BLaER1 treated with 17β-estradiol and CSF1 and Interleukin-3, amounts not matched to agents 10 nM and 100 nM (cell line): ENCODE measurements around the gene KLHL35.

Experiments
- H3K27ac ChIP-seq, 11 experiments: shearing (Covaris generic); formaldehyde crosslinking; 2 replicates each; pipeline ENCODE4 v1.8.1; 2022
- H3K27me3 ChIP-seq, 11 experiments: shearing (Covaris generic); formaldehyde crosslinking; 2 replicates each; pipeline ENCODE4 v1.8.1; 2022
- H3K36me3 ChIP-seq, 11 experiments: shearing (Covaris generic); formaldehyde crosslinking; 2 replicates each; pipeline ENCODE4 v1.8.1; 2022
- H3K4me1 ChIP-seq, 10 experiments: shearing (Covaris generic); formaldehyde crosslinking; 2 replicates each; pipeline ENCODE4 v1.8.1; 2022
- H3K4me2 ChIP-seq, 11 experiments: shearing (Covaris generic); formaldehyde crosslinking; 2 replicates each; pipeline ENCODE4 v1.8.1; 2022
- H3K4me3 ChIP-seq, 10 experiments: shearing (Covaris generic); formaldehyde crosslinking; 2 replicates each; pipeline ENCODE4 v1.8.1; 2022
- H3K9ac ChIP-seq, 11 experiments: shearing (Covaris generic); formaldehyde crosslinking; 2 replicates each; pipeline ENCODE4 v1.8.1; 2022
- H3K9me3 ChIP-seq, 11 experiments: shearing (Covaris generic); formaldehyde crosslinking; replicated peaks in 1 of 11; 2 replicates each; pipeline ENCODE4 v1.8.1; 2022
- H4K20me1 ChIP-seq, 11 experiments: shearing (Covaris generic); formaldehyde crosslinking; 2 replicates each; pipeline ENCODE4 v1.8.1; 2022
- Cebpa-rat ChIP-seq, 11 experiments: shearing (Covaris generic); IDR thresholded peaks; 2 replicates each; pipeline ENCODE4 v1.8.1; 2022

The KLHL35 gene

DNA sequence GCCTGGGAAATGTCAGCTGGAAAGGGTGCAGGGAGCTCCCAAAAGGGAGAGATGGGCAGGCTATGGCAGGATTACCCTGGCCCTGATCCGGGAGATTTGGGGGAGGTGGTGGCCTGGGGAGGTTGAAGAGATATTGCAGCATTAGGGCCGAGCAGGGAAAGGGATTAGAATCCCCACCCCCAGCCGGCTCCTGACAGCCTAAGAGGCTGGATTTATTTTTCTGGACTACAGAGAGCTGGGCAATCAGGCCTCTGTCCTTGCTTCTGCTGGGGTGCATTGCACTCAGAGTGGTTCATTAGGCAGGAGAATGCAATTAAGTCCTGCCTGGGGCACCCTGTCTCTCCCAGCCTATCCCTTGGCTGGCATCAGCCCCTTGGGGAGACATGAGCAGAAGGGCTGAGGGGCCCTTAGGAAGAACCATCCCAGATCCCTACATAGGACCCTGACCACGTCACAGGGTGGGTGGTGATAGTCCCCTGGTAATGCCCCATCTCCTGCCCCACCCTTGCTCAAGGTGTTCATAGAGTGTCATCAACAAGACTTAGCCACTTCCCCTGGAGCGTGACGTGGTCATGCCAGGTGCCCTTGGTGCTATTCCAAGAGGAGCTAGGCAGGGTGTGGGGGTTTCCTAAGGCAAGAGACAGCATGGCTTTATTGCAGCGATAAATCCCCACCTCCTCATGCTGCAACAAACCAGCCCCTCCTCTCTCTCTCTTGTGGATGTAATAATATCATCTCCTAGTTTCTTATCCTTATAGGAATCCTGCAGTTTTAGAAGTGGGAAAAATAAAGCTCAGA lies 38.4 kb upstream of the KLHL35 start:
- no peaks in the 10 kb centered on the region; a peak in 1 of 22 replicates for H3K36me3 ChIP-seq
- no peak overlapping the region; a peak in 1 of 22 replicates for H3K9ac ChIP-seq
- no peaks in the 10 kb centered on the region for H3K27me3 ChIP-seq

DNA sequence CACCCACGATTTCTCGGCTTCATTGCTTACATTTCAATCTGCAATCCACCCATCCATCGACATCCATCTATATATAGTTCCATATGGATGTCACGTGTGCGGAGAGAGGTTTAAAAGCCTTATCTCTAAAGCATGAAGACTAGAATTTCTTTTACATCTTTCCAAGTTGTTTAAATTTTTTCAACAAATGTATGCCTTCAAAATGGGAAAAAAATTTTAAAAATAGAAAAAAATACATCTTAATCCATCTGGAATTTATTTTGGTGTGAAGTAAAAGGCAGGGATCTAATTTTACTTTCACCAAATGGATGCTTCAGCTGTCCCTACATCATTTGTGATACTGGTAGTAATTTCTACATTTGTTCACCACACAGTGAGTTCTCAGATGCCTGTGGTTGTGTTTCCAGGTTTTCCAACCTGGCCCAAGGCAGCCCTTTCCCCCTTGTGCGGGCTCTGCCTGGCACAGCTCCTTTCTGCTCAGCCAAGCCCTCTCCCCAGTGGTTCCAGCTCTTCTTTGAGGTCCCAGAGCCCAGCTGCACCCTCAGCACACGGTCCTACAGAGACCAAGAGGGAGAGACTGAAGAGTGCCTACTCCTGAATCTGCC lies 37.6 kb upstream of the KLHL35 start:
- Histone ChIP-seq H3K4me2 (peak overlapping the region in 3 of 11 experiments; percentile 35 to 63 (median 62); a peak in 7 of 22 replicates), H3K27me3 (no peaks in the 10 kb centered on the region), H4K20me1 (peaks cover 0 to 3% (median 0%) of the 10 kb centered on the region in 11 experiments; a peak in 1 of 22 replicates), H3K27ac (no peak overlapping the region), H3K9me3 (no peaks in the 10 kb centered on the region), H3K9ac (no peak overlapping the region; a peak in 1 of 22 replicates), H3K4me1 (peaks cover 34 to 71% (median 66%) of the 10 kb centered on the region in 10 experiments), H3K4me3 (no peak overlapping the region), H3K36me3 (no peaks in the 10 kb centered on the region; a peak in 1 of 22 replicates)
- no peak for TF ChIP-seq Cebpa-rat (IDR thresholded peaks at IDR 0.05)

More for the DNA sequence above, 38.4 kb upstream of the KLHL35 start:
- Histone ChIP-seq H3K9me3 (no peaks in the 10 kb centered on the region), H4K20me1 (no peaks in the 10 kb centered on the region), H3K4me2 (no peak overlapping the region; a peak in 2 of 22 replicates), H3K4me1 (peaks cover 38 to 77% (median 69%) of the 10 kb centered on the region in 10 experiments), H3K4me3 (no peak overlapping the region), H3K27ac (no peak overlapping the region)
- no peak for TF ChIP-seq Cebpa-rat (IDR thresholded peaks at IDR 0.05)

DNA sequence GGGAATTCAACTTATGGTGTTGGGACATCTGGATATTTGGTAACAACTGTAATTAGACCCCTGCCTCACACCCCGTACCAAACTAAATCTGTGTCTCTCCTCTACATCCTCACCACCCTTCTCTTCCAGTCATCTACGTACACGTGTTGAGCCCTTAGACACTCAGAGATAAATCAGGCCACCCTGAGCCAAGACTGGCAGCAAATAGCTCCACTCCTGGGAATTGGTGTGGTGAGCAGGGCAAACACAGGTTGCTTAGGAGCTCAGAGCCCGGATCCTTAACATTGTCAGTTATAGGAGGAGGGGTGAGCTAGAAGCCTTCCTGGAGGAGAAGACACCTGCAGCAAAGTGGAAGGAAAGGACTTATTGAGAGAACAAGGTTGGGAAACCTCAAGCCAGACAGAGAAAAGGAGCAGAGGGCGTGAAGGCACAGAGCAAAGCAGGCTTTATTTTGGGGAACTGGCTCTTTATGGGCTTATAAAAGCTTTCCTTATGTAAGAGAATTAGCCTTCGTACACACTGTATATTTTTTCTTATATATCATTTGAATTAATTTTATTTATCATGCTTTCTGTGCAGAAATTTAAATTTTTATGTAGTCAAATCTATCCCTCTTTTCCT lies 36.9 kb upstream of the KLHL35 start:
- Histone ChIP-seq H4K20me1 (peaks cover 0 to 10% (median 0%) of the 10 kb centered on the region in 11 experiments; a peak in 1 of 22 replicates), H3K4me2 (peak overlapping the region in 9 of 11 experiments; percentile 33 to 63 (median 43); a peak in 17 of 22 replicates), H3K27me3 (no peaks in the 10 kb centered on the region), H3K9ac (no peak overlapping the region; a peak in 1 of 22 replicates), H3K36me3 (no peaks in the 10 kb centered on the region; a peak in 1 of 22 replicates), H3K4me1 (peaks cover 27 to 64% (median 59%) of the 10 kb centered on the region in 10 experiments), H3K27ac (no peak overlapping the region), H3K9me3 (no peaks in the 10 kb centered on the region), H3K4me3 (no peak overlapping the region)
- no peak for TF ChIP-seq Cebpa-rat (IDR thresholded peaks at IDR 0.05)

GRCh38 chr11:75468534-75469340 lies 35.7 kb upstream of the KLHL35 start:
- no peak for TF ChIP-seq Cebpa-rat (IDR thresholded peaks at IDR 0.05)
- no peak overlapping the region for H3K27ac ChIP-seq
- H3K27me3 ChIP-seq: no peaks in the 10 kb centered on the region
- no peak overlapping the region for H3K4me3 ChIP-seq
- no peaks in the 10 kb centered on the region for H3K9me3 ChIP-seq
- H4K20me1 ChIP-seq: peaks cover 0 to 10% (median 0%) of the 10 kb centered on the region in 11 experiments; a peak in 1 of 22 replicates
- H3K4me2 ChIP-seq: peak overlapping the region; percentile 1 to 63 (median 40); a peak in 16 of 22 replicates
- 0 out of 22 replicates have a peak overlapping the region, but pooled peaks of 1 of the 11 experiments have one; percentile 5 for H3K9ac ChIP-seq
- no peaks in the 10 kb centered on the region; a peak in 1 of 22 replicates for H3K36me3 ChIP-seq
- peaks cover 15 to 53% (median 47%) of the 10 kb centered on the region in 10 experiments for H3K4me1 ChIP-seq

GRCh38 chr11:75467881-75468280 lies 34.9 kb upstream of the KLHL35 start:
- Histone ChIP-seq H3K9me3 (no peaks in the 10 kb centered on the region), H3K27ac (no peak overlapping the region), H3K9ac (peak overlapping the region in 1 of 11 experiments; percentile 32; a peak in 1 of 22 replicates), H3K4me3 (no peak overlapping the region), H4K20me1 (peaks cover 0 to 10% (median 0%) of the 10 kb centered on the region in 11 experiments; a peak in 1 of 22 replicates), H3K4me2 (peak overlapping the region in 9 of 11 experiments; percentile 21 to 63 (median 45); a peak in 15 of 22 replicates), H3K36me3 (no peaks in the 10 kb centered on the region; a peak in 1 of 22 replicates), H3K27me3 (no peaks in the 10 kb centered on the region), H3K4me1 (peaks cover 12 to 50% (median 43%) of the 10 kb centered on the region in 10 experiments; a peak in 19 of 20 replicates)
- TF ChIP-seq Cebpa-rat (IDR thresholded peaks at IDR 0.05): no peak

DNA sequence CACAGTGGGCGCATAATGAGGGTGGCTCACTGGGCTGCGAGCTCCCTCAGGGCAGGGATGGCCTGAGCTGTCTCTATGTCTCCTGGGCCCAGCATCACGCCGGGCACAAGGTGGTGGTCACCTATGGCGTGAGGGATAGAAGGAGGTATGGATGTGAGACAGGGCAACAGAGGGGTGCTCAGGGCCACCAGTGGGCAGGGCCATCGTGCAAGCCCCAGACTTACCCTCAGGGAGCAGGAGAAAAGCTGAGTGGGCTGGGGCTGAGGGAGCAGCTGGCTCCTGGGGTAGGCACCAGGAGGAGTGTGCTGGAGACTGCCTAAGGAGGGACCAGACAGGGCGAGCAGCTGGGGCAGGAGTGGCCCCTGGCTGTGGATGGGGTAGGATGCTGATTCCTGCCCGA lies 34.3 kb upstream of the KLHL35 start:
- Histone ChIP-seq H3K36me3 (no peaks in the 10 kb centered on the region; a peak in 1 of 22 replicates), H3K4me1 (peaks cover 12 to 50% (median 43%) of the 10 kb centered on the region in 10 experiments; a peak in 19 of 20 replicates), H3K4me3 (no peak overlapping the region), H3K27me3 (no peaks in the 10 kb centered on the region), H3K27ac (no peak overlapping the region), H4K20me1 (peaks cover 0 to 10% (median 0%) of the 10 kb centered on the region in 11 experiments; a peak in 1 of 22 replicates), H3K9me3 (no peaks in the 10 kb centered on the region), H3K4me2 (peak overlapping the region in 5 of 11 experiments; percentile 21 to 63 (median 45); a peak in 6 of 22 replicates), H3K9ac (no peak overlapping the region)
- no peak for TF ChIP-seq Cebpa-rat (IDR thresholded peaks at IDR 0.05)

DNA sequence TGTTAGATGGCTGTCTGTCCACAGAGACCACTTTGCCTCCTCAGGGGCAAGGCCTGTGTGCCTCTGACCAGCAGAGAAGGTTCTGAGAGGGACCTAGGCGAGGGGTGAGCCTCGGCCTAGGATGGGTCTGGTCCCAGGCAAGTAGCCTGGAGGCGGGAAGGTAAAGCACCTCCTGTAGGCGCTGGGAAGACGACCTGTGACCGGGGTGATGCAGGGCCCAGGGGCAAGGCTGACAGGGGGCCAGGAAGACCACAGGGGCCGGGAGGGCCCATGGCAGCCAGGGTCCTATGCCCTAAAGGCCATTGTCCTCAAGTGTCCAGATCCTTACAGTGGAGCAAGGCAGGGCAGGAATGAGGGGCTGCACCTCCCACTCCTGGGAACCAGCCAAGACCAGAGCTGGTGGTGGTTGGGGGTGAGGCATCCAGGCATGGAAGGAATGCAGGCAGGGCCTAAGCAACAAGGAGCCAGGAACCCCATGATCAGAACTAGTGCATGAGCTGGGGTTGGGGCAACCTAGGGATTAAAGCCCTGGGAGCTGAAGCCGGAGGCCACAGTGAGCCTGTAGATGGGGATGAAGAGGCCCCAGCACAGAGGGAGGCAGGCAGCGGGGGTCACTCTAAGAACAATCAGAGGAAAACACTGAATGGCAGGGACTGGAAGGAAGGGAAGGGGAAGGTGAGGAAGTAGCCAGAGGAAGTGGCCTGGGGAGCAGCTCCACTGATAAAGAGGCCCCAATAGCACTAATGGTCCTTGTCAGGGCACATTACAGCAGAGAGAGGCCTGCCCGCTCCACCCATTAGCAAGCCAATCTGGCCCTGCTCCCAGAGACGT lies 32.9 kb upstream of the KLHL35 start:
- TF ChIP-seq Cebpa-rat (IDR thresholded peaks at IDR 0.05): no peak
- Histone ChIP-seq H3K4me2 (peak overlapping the region in 3 of 11 experiments; percentile 8 to 48 (median 13); a peak in 4 of 22 replicates), H3K27me3 (no peaks in the 10 kb centered on the region), H3K36me3 (peaks cover 0 to under 1% (median 0%) of the 10 kb centered on the region in 11 experiments; a peak in 1 of 22 replicates), H3K27ac (no peak overlapping the region), H3K4me1 (peaks cover 12 to 42% (median 36%) of the 10 kb centered on the region in 10 experiments; a peak in 19 of 20 replicates), H3K4me3 (no peak overlapping the region), H3K9me3 (no peaks in the 10 kb centered on the region), H3K9ac (no peak overlapping the region), H4K20me1 (peaks cover 0 to 10% (median 0%) of the 10 kb centered on the region in 11 experiments; a peak in 1 of 22 replicates)
